Stomach (tissue), 4 donors: Measurements from ENCODE around the gene TAP1.

Source experiments
- EP300 ChIP-seq: sonication (generic); formaldehyde crosslinking; IDR thresholded peaks from one replicate; pipeline ENCODE4 v1.6.1; 2017; ENCODE audit warnings: antibody characterized with exemption
- POLR2A ChIP-seq, 4 donors: fragments of 450-650 bp; IDR thresholded peaks; one replicate each; pipeline ENCODE4 v1.6.1; 2016; ENCODE audit warnings: antibody characterized with exemption in 4 of 4, control low read depth in 2 of 4, mild to moderate bottlenecking in 1 of 4, moderate library complexity in 1 of 4
- POLR2AphosphoS5 ChIP-seq, 3 donors: sonication (generic); formaldehyde crosslinking; IDR thresholded peaks; one replicate each; pipeline ENCODE4 v1.6.1; 2016; ENCODE audit warnings: antibody characterized with exemption in 3 of 3
- TF ChIP-seq, protein P1 (sequence below), 7 experiments: fragments of 450-650 bp in 4 of 7; fragments of 200-600 bp in 3 of 7; sonication (generic) in 3 of 7; IDR thresholded peaks; one replicate each; pipeline ENCODE4 v1.5.1; 2016 to 2019; ENCODE audit warnings: antibody characterized with exemption in 7 of 7, control low read depth in 2 of 7, mild to moderate bottlenecking in 1 of 7

- TF ChIP-seq POLR2A (IDR thresholded peaks at IDR 0.05) = no peak
- TF ChIP-seq, protein P1, sequence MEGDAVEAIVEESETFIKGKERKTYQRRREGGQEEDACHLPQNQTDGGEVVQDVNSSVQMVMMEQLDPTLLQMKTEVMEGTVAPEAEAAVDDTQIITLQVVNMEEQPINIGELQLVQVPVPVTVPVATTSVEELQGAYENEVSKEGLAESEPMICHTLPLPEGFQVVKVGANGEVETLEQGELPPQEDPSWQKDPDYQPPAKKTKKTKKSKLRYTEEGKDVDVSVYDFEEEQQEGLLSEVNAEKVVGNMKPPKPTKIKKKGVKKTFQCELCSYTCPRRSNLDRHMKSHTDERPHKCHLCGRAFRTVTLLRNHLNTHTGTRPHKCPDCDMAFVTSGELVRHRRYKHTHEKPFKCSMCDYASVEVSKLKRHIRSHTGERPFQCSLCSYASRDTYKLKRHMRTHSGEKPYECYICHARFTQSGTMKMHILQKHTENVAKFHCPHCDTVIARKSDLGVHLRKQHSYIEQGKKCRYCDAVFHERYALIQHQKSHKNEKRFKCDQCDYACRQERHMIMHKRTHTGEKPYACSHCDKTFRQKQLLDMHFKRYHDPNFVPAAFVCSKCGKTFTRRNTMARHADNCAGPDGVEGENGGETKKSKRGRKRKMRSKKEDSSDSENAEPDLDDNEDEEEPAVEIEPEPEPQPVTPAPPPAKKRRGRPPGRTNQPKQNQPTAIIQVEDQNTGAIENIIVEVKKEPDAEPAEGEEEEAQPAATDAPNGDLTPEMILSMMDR (IDR thresholded peaks at IDR 0.05) = no peak
- no peak for TF ChIP-seq EP300
- no peak for TF ChIP-seq POLR2AphosphoS5 (IDR thresholded peaks at IDR 0.05)
Observed at GRCh38 chr6:32836873-32837272, 16.6 kb downstream of the TAP1 start.
